ENCODE data around the gene TBXAS1.

The TBXAS1 gene

GRCh38 chr7:139854803-139855497 lies 25.9 kb downstream of the TBXAS1 start:
- DNase-seq (ENCODE audit: low read depth in 2 of 2), result no peak

- DNase-seq (ENCODE audit: low read depth in 2 of 2), result no peak
These were observed 26.6 kb downstream of the TBXAS1 start for GRCh38 chr7:139855498-139856270.

GRCh38 chr7:139857791-139858190 lies 28.7 kb downstream of the TBXAS1 start:
- DNase-seq (ENCODE audit: low read depth in 2 of 2), result no peak

- no peak for DNase-seq (ENCODE audit: low read depth in 2 of 2)
These were observed 31.2 kb downstream of the TBXAS1 start for GRCh38 chr7:139860090-139860775.

GRCh38 chr7:139861803-139862202 lies 32.7 kb downstream of the TBXAS1 start:
- no peak for DNase-seq (ENCODE audit: low read depth in 2 of 2)

- DNase-seq (ENCODE audit: low read depth in 2 of 2), result no peak
These were observed 37.2 kb downstream of the TBXAS1 start for GRCh38 chr7:139866047-139866837.

- no peak for DNase-seq (ENCODE audit: low read depth in 2 of 2)
These were observed 38.8 kb downstream of the TBXAS1 start for GRCh38 chr7:139867847-139868246.

- DNase-seq (ENCODE audit: low read depth in 2 of 2), result no peak
These were observed 40.8 kb downstream of the TBXAS1 start for GRCh38 chr7:139869886-139870285.

- DNase-seq (ENCODE audit: low read depth in 2 of 2), result no peak
These were observed 41.3 kb downstream of the TBXAS1 start for GRCh38 chr7:139870380-139870779.

GRCh38 chr7:139871331-139871730 lies 42.3 kb downstream of the TBXAS1 start:
- no peak for DNase-seq (ENCODE audit: low read depth in 2 of 2)

- no peak for DNase-seq (ENCODE audit: low read depth in 2 of 2)
These were observed 42.8 kb downstream of the TBXAS1 start for GRCh38 chr7:139871820-139872219.

- no peak for DNase-seq (ENCODE audit: low read depth in 2 of 2)
These were observed 44.7 kb downstream of the TBXAS1 start for GRCh38 chr7:139873593-139874301.

- DNase-seq (ENCODE audit: low read depth in 2 of 2), result no peak
These were observed 45.2 kb downstream of the TBXAS1 start for GRCh38 chr7:139874302-139874629.

GRCh38 chr7:139875821-139876241 lies 46.8 kb downstream of the TBXAS1 start:
- DNase-seq (ENCODE audit: low read depth in 2 of 2), result no peak

GRCh38 chr7:139876622-139877283 lies 47.7 kb downstream of the TBXAS1 start:
- DNase-seq (ENCODE audit: low read depth in 2 of 2), result no peak

- DNase-seq (ENCODE audit: low read depth in 2 of 2), result no peak
These were observed 54.8 kb downstream of the TBXAS1 start for GRCh38 chr7:139883814-139884213.

GRCh38 chr7:139884441-139884840 lies 55.4 kb downstream of the TBXAS1 start:
- no peak for DNase-seq (ENCODE audit: low read depth in 2 of 2)

GRCh38 chr7:139885511-139885910 lies 56.4 kb downstream of the TBXAS1 start:
- DNase-seq (ENCODE audit: low read depth in 2 of 2), result no peak

GRCh38 chr7:139886206-139886605 lies 57.1 kb downstream of the TBXAS1 start:
- DNase-seq (ENCODE audit: low read depth in 2 of 2), result no peak

GRCh38 chr7:139886899-139887298 lies 57.8 kb downstream of the TBXAS1 start:
- DNase-seq (ENCODE audit: low read depth in 2 of 2), result no peak

- no peak for DNase-seq (ENCODE audit: low read depth in 2 of 2)
These were observed 59.0 kb downstream of the TBXAS1 start for GRCh38 chr7:139887992-139888481.
